OCI-LY1 (cell line): ENCODE data around the gene NDUFV3.

ENCODE experiments used
- CTCF ChIP-seq: fragments of 200-600 bp; sonication (generic), shearing (Covaris generic); IDR thresholded peaks from 2 replicates; pipeline ENCODE4 v1.5.1; 2017; ENCODE audit warnings: mild to moderate bottlenecking, antibody characterized with exemption, low read length, moderate library complexity, mixed read lengths
- EZH2 ChIP-seq: fragments of 200-600 bp; sonication (generic), shearing (Covaris generic); IDR thresholded peaks from 2 replicates; pipeline ENCODE4 v1.8.0; 2017; ENCODE audit warnings: borderline replicate concordance, mixed run types, mild to moderate bottlenecking, antibody characterized with exemption, low read length, moderate library complexity, mixed read lengths

DNA sequence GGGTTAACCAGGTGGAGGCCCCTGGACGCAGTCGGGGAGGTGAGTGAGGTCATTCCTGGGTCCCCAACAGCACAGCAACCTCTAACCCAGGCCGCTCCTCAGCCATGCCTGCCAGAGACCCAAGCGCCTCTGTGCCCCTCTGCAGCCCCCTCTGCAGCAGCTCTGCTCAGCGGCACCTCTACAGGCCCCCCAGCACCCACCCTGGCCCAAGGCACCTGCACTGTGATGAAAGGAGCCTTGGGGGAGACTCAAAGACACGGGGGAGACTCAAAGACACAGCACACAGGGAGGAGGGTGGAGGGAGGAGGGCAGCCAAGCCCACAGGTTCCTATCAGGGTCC is 33.2 kb upstream of the NDUFV3 start:
- TF ChIP-seq EZH2 (no peak), CTCF (no peak)
